M059J (cell line): ENCODE measurements around the gene ARCN1. TPM values are rescaled to one million over a fixed set of nuclear protein-coding genes. Genes with fewer than 3 reads are reported as not detected.
"Not testable (repeated sequence)": the region's sequence is repeated elsewhere in the genome, so short reads cannot be mapped to it uniquely, and the experiment has no call there.

ENCODE experiments used
- DNase-seq: peaks from one replicate; pipeline ENCODE4 v3.0.0-alpha.2; 2012; ENCODE audit warnings: low read depth
- total RNA-seq: library from RNA; depleted of rRNA; stranded (reverse); fragments of >200 nt; shearing (Covaris generic); gene quantifications from 2 replicates; pipeline ENCODE4 v1.2.3, GENCODE V29; 2014

The ARCN1 gene
- total RNA-seq, 1 experiment from 2014 or later: 304 TPM

- no peak for DNase-seq
Observed at GRCh38 chr11:118544010-118544646, 28.1 kb upstream of the ARCN1 start.

GRCh38 chr11:118544647-118545010, 27.6 kb upstream of the ARCN1 start:
- DNase-seq: no peak

GRCh38 chr11:118545533-118545932, 26.7 kb upstream of the ARCN1 start:
- DNase-seq: no peak

- DNase-seq: no peak
Observed at GRCh38 chr11:118547132-118547531, 25.1 kb upstream of the ARCN1 start.

GRCh38 chr11:118552341-118552740, 19.9 kb upstream of the ARCN1 start:
- DNase-seq: no peak

- DNase-seq: no peak
Observed at GRCh38 chr11:118560806-118561205, 11.4 kb upstream of the ARCN1 start.

- DNase-seq: peak; percentile 11
Observed at GRCh38 chr11:118565051-118565450, 7.2 kb upstream of the ARCN1 start.

GRCh38 chr11:118569670-118570069, 2.5 kb upstream of the ARCN1 start:
- DNase-seq: no peak

GRCh38 chr11:118570787-118571186, 1.4 kb upstream of the ARCN1 start:
- DNase-seq: no peak

GRCh38 chr11:118571701-118572060, 528 bp upstream of the ARCN1 start:
- DNase-seq: peak; percentile 22

GRCh38 chr11:118572981-118573550, 857 bp downstream of the ARCN1 start:
- DNase-seq: peak; percentile 67

- no peak for DNase-seq
Observed at GRCh38 chr11:118574636-118575035, 2.4 kb downstream of the ARCN1 start.

- not testable (repeated sequence) for DNase-seq
Observed at GRCh38 chr11:118577995-118578394, 5.8 kb downstream of the ARCN1 start.

GRCh38 chr11:118581057-118581456, 8.8 kb downstream of the ARCN1 start:
- DNase-seq: no peak

GRCh38 chr11:118587952-118588351, 15.7 kb downstream of the ARCN1 start:
- no peak for DNase-seq

GRCh38 chr11:118592616-118593367, 20.6 kb downstream of the ARCN1 start:
- no peak for DNase-seq

GRCh38 chr11:118594984-118595383, 22.8 kb downstream of the ARCN1 start:
- DNase-seq: peak; percentile 38

GRCh38 chr11:118596224-118597146, 24.3 kb downstream of the ARCN1 start:
- DNase-seq: no peak

GRCh38 chr11:118597556-118597955, 25.3 kb downstream of the ARCN1 start:
- DNase-seq: no peak

- DNase-seq: no peak
Observed at GRCh38 chr11:118602331-118602730, 30.1 kb downstream of the ARCN1 start.

- DNase-seq: not testable (repeated sequence)
Observed at GRCh38 chr11:118603709-118604108, 31.5 kb downstream of the ARCN1 start.

- no peak for DNase-seq
Observed at GRCh38 chr11:118604566-118604965, 32.4 kb downstream of the ARCN1 start.
